HG02588 (cell line): ENCODE measurements around the gene KIF2A.

Experiments
- ATAC-seq: cut with Tn5 transposase; IDR thresholded peaks from one replicate; pipeline ENCODE4 v1.9.1; 2021; ENCODE audit warnings: mild to moderate bottlenecking, moderate library complexity; ENCODE audit not compliant: unreplicated experiment

Gene KIF2A

DNA sequence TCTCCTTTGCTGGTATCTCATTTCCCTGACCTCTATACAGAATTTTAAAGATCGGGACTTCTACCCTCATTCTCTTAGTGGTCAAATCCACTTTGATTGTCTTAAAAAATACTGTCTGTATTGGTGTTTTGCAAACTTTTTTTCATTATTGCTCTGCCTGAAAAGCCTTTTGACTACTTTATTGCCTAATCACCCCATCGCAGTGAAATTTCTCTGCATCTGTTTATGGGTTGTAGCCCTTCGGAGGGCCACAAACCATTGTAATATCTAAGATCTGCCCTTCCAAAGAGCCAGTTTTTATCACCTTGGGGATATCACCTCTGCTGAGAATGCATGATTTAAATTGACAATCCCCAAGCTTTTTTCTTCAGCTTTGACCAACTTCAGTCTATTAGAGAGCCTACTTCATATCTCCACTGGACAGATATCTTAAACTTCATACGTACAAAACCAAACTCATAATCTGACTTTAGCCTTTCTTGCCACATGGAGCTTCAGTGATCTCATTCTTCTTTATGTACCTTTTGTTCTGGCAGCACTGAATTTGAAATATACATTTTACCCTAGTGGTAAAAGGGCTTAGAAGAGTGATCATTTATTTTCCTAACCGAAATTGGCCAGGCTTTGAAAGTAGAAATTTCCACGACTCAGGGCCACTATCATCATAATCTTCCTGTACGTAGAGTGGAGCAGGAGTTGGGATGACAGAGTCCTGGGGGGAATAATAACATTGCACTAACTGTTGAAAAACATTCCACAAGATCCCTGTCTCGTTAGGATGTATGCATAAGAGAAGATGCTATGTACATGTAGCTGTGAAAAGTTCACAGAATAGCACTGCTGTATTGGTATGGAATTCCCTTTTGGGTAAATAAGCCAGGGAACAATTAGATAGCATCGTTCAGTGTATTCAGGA lies 21.4 kb downstream of the KIF2A start:
- no peak for ATAC-seq

DNA sequence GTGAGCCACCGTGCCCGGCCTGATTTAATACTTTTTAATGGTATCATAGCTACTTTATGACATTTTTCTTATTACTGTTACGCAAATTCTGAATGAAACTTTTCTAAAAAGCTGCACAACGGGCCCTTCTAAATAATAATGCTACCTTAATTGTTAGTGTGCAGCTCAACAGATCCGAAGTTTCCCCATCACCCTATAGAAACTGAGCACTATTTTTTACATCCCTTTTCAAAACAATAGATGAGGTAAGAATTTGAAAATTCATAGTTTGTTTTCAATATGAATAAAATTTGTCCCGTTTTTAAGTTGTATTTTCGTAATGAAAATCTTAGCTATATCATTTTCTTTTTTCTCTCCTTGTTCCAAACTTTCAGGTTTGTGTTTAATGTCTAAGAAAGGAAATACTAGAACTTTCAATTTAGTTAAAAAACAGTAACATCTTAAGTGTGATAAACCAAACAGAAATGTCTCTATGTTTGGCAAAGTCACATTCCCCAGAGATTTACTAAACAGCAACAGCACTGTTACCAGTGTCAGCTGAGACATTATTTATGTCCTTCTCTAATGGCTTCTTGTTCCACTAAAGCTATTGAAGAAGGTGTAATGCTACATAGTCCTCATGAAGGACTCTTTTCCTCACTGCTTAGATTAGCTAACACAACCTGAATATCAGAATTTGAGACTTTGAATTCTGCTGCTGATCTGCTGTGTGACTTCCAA lies 22.9 kb downstream of the KIF2A start:
- no peak for ATAC-seq

DNA sequence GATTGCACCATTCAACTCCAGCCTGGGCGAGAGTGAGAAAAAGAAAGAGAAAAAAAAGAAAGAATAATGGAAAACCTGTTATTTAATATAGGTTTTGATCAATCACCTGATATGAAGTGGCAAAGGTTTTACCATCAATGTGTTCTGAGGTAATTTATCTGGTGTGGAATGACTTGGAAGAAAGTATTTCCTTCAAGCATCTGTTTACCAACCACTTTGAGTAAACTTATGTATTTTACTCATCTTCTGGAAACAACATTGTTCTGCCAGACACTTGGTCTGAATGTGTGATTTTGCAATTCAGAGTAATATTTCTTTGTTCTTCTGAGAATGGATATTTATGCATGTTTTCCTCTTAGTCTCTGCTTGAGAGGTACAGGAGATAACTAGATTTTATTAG lies 24.3 kb downstream of the KIF2A start:
- no peak for ATAC-seq

DNA sequence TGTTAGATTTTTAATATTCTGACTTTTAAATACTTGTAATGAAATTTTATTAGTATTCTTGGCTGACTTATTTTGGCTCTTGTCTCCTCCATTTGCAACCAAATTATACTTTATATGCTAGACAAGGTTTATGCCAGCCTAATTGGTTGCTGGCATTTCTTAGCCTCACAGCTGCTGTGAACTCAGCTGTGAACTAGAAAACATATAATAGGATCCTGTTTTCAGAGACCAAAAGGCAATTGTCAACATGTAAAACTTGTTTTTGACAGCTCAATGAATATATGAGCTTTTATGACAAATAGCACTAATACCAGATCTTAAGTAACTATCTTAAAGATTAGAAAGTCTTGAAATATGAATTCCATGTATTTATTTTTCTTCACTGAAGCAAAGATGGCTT lies 25.9 kb downstream of the KIF2A start:
- ATAC-seq = no peak

DNA sequence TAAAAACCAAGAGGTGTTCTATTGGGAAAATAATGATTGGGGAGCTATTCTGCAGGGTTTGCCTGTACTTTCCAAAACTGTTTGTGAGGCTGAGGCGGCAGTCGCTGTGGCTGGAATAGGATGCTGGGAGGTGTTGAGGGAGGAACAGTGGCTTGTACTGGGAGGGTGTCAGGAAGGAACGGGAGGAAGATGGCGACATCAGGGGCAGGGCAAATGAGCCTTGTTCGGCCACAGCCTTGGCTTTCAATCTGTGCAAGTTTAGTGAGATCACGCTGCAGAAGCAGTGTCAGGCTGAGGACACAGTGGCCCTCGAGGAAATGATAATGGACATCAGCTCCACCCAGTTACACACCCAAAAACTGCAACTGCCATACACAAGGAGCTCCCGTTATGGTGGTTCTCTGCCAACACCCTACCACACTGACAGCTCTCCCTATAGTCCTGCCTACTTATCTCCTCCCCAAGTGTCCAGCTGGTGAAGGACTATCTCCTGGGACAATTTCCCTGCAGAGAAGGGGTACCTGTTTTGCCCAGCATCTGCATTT lies 27.3 kb downstream of the KIF2A start:
- no peak for ATAC-seq

DNA sequence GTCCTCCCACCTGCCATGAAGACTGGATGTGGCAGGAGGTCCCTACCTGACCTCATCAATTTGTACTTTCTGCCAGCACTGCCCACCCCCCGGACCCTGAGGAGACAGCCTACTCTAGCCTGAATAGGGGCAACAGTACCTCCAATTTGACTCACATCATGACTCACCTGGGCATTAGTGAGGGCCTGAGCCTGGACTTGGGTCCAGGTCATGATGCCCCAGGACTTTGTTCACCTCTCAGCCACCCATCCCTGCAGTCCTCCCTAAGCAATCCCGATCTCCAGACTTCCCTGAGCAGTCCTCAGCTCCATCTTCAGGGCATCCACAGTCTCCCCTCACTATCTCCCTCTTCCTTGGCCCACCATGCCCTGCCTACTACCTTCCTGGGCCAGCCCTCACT lies 28.1 kb downstream of the KIF2A start:
- ATAC-seq = no peak

DNA sequence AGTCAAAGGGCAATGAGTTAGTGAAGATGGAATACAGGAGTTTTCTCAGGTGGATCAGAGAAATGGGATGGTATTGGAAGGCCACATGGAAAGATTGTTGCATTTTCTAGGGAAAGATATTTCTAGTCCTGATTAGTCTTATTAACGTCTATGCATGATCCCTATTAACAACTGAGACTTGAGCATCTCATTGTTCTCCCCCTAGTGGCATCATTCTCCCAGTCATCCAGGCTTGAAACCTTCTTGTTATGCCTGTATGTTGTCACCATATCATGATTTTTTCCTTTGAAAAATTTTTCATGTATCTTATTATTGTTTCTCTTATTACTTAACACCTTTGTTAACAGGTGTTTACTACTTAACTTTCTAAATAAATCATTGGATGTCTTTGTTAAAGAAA lies 34.4 kb downstream of the KIF2A start:
- ATAC-seq = no peak

DNA sequence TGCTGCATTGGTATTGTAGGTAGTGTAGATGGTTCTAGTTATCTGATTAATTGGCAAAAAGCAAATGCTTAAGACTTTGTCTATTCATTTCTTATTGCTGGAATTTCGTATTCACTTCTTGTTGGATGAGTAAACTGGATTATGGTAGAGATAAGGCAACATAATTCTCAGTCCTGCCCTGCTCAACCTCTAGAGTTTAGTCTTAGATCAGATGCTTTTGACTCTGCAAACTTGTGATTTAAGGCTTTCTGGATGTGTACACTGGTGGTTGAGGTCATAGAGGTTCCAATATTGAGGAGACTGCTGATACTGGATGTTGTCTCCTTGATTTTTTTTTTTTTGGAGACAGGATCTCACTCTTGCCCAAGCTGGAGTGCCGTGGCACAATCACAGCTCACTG lies 35.0 kb downstream of the KIF2A start:
- ATAC-seq = no peak

DNA sequence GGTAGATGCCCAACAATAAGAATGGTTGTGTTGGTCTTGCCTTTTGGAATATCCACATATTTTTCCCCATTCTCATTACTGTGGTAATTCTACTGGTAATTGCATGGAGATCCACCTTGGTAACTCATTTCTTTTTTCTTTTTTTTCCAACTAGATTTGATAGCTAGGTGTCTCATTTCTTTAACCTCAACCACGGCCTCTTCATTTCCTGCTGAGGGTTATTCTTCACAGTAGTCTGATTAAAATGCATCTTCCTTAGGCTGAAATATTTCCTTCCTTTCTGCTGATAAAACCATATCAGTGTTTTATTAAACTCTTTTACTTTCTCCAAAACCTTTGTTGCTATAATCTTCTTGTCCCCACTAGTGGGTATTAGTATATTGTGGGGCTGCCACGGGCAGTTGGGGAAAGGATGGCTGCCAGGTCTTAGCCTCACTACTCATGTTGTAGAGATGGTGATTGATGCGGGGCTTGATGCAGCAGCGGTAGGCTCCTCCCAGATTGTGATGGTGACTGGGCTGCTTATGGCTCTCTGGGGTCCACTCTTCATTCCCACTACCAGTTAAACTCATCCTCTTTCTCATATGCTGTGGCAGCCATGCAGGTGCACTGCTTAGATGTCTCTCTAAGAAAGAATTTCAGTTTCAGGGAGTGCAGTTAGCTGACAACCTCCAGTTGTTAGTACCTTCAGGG lies 35.9 kb downstream of the KIF2A start:
- no peak for ATAC-seq

DNA sequence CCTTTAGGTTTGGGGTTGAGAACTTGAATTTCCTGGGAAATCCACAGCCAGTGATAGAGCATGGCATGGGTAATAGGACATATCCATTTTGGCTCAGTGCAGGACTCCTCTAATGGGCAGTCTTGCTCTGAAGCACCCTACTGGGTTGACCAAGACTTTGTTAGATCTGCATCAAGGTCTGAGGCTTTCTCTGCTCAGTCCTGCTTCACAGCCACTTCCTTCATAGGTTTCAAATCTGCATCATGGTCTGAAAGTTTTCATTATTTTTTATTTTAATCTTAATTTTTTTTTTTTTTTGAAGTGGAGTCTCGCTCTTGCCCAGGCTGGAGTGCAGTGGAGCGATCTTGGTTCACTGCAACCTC lies 36.5 kb downstream of the KIF2A start:
- ATAC-seq = no peak

DNA sequence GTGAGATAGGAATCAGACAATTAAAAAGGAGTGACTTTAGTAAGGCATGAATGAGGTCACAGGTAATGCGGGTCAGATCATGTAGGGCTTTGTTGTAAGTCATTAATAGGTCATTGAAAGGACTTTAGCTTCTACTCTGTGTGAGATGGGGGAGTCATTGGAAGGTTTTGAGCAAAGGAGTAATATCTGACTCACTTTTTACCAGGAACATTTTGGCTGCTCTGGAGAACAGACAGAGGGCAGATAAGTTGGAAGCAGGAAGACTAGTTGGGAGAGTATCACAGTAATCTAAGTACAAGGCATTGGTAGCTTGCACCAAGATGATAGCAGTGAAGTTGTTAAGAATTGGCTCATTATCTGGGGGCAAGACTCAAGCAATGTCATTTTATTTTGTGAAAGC lies 37.4 kb downstream of the KIF2A start:
- no peak for ATAC-seq

DNA sequence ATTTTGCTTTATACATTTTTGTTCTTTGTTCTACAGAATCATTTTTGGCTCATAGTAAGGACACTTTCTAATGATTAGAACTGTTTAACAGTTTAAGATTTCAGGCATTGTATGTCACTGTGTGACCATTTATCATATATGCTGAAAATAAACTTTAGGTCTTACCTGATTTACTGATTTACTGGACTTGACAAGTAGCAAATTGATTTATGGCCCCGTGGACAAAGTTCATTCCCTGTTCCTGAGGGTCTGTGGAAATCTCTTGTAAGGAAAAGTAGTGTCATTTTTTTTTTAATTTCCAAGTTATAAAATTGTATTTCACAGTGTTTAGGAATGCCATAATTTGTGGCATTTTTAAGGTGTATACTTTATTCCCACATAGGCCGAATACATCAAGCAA lies 40.7 kb downstream of the KIF2A start:
- ATAC-seq = no peak

DNA sequence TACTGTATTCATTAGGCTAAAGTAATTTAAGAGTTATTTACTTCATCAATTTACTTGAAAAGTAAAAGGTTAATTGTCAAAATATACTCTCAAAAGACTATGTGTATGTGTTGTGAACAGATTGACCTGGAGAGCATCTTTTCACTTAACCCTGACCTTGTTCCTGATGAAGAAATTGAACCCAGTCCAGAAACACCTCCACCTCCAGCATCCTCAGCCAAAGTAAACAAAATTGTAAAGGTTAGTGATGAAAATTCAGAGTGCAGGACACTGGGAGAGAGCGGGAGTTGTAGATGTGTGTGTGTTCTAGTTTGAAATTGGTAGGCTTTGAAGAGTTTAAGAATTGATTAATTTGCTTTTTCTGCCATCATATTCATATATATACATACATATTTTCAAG lies 41.9 kb downstream of the KIF2A start:
- ATAC-seq = no peak

DNA sequence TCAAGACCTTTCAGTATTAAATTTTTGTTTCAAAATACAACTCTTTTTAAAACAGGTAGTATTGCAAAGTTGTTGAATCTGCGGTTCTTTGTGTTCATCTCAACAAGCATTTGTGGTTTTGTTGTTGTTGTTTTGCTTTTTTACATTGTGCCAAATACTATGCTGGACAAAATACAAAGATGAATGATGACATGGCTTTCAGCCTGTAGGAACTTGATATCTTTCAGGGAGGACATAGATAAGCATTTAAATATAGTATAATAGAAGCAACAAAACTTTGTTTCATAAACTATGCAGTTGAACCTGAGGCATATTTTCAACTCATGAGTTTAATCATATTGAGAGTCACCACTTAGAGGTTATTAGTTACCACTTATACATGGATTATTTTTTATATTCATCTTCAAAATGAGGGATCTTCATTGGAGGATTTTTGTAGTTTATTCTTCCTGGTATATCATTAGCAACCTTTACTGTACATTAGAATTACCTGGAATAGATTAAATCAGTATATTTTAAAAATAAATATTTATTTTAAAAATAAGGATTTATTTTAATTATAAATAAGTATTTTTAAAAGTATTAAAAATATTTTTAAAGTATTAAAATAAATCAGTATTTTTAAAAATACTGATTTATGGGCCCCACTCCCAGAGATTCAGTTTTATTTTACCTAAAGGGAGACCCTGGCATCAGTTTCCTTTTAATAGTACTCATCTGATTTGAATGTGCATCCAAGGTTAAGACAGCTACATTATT lies 42.9 kb downstream of the KIF2A start:
- no peak for ATAC-seq

DNA sequence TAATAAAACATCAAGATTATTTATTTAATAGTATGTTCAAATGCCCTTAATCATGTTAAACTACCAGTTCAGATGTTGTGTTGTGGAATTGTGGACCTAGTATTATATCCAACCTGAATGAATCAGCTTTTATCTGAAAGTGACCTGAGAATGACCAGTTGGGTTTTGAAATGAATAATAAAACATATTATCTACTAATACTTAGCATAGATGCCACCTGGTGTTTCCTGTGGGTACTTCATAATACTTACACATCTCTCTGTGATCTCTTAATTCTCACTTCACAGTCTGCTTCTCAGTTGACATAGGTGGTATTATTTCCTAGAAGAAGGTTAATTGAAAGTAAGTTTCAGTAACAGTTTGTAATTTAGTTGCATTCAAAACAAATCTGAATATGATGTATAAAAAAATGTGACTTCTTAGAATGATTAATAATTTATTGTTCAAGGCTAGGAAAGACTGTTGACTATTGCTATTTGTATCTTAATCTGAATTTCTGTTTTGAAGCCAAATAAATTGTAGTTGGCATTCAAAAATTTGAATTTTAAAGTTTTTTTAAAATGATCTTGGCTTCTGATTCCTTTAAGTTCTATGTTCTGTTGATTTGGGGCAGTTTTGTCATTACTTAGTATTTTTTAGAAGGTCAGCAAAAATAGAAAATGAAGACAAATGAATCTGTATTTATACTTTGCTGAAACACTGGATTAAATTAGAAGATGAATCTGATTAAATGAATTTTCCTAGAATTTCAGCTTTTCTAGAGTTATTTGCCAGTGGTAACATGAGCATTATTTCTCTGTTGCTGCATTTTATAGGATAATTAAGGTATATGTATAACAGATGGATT lies 48.2 kb downstream of the KIF2A start:
- ATAC-seq = peak; percentile 77

DNA sequence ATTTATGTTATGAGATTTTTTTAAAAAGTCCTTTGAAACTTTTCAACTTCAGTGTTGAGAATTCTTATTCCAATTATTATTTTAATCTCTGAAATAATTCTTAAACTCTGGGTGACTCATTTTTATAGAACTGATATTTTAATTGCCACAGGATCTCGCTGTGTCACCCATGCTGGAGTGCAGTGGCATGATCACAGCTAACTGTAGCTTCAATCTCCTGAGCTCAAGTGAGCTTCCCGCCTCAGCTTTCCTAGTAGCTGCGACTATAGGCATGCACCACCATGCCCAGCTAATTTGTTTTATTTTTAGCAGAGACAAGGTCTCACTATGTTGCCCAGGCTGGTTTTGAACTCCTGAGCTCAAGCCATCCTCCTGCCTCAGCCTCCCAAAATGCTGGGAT lies 56.7 kb downstream of the KIF2A start:
- ATAC-seq = no peak

DNA sequence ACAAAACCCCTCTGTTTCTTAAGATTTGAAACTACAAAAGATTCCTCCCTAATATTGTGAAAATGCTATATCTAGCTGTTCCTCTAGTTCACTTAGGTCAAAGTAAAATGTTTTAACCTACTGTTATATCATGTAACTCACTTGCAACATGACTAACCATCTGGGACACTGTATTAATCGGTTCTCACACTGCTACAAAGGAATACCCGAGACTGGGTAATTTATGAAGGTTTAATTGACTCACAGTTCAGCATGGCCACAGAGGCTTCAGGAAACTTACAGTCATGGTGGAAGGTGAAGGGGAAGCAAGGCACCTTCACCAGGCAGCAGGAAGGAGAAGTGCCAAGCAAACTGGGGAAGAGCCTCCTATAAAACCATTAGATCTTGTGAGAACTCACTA lies 63.0 kb downstream of the KIF2A start:
- ATAC-seq = no peak

DNA sequence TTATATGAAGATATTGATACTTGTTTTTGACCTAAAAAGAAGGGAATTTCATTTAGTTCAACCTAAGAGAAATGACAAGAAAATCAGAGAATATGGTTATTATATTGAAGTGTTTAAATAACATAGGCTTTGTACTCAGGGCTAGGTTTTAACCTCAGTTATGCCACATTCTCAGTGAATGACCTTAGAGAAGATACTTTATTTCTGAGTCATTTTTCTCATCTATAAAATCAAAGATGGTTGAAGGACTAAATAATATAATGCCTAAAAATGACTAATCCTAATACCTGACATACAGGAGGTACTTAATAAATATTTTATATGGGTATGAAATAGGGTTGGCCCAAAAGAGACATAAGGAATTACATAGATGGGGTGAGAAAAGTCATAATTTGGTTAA lies 65.4 kb downstream of the KIF2A start:
- ATAC-seq = no peak

DNA sequence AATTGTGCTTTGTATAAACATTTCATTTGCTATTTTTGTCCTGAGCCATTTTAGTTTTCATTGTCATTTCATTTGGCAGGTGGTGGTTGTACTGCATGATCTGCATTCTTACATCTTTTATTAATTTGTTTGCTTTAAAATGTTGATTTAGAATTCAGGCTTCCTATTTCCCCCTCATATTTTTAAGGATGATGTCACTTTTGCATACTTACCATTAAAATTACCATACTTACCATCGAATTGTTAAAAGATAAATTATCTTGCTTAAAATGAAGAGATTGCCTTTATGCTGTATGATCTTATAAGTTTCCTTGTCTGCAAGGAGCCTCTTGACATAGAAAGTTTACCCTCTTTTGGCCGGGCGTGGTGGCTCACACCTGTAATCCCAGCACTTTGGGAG lies 66.6 kb downstream of the KIF2A start:
- no peak for ATAC-seq

DNA sequence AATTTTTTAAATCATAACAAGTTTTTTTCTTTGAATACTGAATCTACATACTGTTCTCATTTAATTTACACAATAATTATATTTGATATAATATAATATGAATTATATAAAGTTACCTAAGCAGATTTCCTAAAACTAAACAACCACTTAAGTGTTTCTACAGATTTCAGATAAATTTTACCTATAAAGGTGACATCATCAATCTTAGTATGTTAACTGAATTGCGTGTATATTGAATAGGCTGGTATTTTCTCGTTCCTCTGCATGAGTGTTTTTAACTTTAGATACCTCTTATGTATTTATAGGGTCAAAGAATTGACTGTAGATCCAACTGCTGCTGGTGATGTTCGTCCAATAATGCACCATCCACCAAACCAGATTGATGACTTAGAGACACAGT lies 67.4 kb downstream of the KIF2A start:
- ATAC-seq = no peak
